SHP77 treated with DMSO at 0.1 percent for 48 hours (cell line): ENCODE results near the gene PLCE1.
"Not testable (repeated sequence)": the region's sequence is repeated elsewhere in the genome, so short reads cannot be mapped to it uniquely, and the experiment has no call there.

Experiments used
- DNase-seq: peaks from one replicate; lab custom pipeline; 2025; lab: John Stamatoyannopoulos, UW

Gene PLCE1

DNA sequence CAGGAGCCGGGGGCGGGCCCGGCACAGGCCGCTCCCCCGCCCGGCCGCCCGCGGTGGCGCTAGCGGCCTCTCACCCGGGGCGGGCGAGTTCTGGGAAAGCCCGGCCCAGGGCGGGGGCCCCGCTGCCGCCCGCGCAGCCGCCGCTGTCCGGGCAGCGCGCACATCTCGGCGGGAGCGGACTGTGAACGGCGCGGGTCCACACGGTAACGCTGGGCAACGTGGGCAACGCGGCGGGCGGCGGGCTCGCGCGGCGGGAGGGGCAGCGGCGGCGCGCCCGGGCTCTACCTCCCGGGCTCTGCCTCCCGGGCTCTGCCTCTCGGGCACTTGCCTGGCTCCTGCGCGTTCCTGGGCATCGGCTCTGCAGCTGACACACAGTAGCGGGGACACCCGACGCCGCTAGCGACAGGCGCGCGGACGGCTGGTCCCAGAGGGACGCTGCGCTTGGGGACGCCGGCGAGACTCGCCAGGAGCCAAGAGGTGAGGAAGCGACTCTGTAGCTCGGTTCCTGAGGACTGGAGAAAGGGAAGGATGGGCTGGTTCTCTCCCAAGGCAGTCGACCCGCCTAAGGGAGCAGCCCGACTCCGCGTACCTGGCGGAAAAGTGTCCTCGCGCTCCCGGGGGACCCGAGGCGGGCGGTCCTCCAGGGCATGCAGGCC is at the start of gene PLCE1:
TSS of gene PLCE1 (plus strand) at position 150 of the 656 bp plus-strand sequence. CDS start 37,116 bp downstream, outside the sequence.
- DNase-seq, result no peak

GRCh38 chr10:93945819-93946218 is 47.9 kb upstream of the PLCE1 start:
- DNase-seq, result no peak

GRCh38 chr10:93947055-93947454 is 46.7 kb upstream of the PLCE1 start:
- no peak for DNase-seq

DNA sequence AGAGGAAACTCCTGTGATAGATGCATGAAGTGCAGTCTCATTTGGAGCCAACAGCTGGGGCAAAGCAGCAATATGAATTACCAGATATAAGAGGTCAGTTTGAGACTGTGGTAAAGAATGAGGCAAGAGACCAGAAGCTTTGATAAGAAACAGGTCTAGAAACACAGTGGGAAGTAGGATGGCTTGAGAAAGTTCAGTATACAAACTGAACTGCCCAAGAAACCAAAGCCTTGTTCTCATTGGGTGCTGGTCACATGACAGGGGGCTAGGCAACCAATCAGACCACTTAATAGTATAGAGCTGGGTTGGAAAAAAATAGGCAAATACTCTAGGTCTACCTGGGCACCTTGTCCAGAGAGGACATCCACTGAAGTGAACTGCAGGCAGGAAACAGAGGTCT is 46.2 kb upstream of the PLCE1 start:
- no peak for DNase-seq

- DNase-seq, result no peak
Observed at GRCh38 chr10:93951905-93952304, 41.8 kb upstream of the PLCE1 start.

GRCh38 chr10:93954299-93954698 is 39.4 kb upstream of the PLCE1 start:
- no peak for DNase-seq

GRCh38 chr10:93954726-93955363 is 38.9 kb upstream of the PLCE1 start:
- DNase-seq, result no peak

DNA sequence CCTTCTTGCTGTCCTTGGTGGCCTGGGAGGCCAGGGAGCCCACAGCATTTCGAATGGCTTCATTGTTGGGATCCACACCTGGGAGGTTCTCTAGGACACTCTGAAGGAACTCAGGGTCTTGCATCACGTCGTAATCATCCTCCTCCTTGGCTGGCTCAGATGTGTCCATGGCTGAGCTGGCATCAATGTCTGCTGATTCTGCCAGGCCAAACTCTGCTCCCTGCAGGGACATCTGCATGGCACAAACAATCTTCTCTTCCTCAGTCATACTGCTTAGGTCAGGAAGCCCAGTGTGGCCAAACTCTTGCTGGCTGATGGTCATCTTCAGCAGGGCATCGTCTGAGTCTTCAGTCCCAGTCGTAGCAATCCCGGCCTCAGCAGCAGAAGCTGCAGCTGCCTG is 34.9 kb upstream of the PLCE1 start:
- DNase-seq, result no peak

- not testable (repeated sequence) for DNase-seq
Observed at GRCh38 chr10:93960988-93961387, 32.7 kb upstream of the PLCE1 start.

DNA sequence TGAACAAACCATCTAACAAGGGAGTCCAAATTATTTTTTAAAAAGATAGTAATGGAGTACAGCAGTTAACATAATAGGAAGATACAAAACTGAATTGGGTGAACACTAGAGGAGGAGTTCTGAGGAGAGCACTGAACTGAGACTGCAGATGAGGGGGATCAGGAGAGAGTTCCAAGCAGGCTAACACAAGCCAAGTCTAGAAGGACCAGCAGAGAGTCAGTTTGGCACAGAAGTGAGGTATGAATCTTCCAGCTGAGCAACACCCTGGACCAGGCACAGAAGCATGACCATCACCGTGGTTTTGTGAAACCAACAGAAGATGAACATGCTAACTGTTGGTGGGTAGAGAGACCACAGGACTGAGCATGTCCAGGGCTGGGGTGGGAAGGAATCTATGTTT is 30.8 kb upstream of the PLCE1 start:
- no peak for DNase-seq

DNA sequence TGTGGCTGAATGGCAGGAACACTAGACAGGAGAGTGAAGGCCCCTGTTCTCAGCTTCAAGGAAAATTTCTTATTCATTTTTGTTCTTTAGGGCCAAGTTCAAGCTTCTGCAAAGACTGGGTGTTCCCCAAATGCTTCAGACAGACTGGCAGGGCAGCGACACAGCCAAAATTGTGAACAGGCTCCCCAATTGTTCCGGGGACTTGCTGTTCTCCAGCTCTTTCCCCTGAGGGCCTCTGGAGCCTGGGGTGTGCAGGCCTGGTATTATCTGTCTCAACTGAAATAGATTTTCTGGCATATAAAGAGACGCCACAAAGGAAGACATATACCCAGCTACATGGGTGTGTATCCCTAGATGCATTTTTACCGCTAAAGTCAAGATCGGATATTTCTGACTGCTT is 30.3 kb upstream of the PLCE1 start:
- DNase-seq, result no peak

DNA sequence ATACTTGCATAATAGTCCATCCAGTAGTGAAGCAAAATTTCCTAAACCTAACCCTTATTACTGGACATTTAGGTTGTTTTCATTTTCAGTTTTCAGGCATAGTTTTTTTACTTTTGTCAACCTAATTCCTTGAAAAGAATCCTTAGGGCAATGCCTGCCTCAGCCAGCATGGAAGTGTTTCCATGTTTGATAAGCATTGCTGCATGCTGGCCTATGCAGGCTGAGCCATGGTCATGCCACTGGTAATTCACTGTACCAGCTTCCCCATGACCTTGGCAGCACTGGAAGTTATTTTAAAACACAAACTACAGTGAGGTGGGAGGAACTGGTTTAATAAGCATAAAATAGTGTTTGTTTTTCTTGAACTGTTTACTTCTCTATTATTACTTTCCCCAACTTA is 27.8 kb upstream of the PLCE1 start:
- no peak for DNase-seq

DNA sequence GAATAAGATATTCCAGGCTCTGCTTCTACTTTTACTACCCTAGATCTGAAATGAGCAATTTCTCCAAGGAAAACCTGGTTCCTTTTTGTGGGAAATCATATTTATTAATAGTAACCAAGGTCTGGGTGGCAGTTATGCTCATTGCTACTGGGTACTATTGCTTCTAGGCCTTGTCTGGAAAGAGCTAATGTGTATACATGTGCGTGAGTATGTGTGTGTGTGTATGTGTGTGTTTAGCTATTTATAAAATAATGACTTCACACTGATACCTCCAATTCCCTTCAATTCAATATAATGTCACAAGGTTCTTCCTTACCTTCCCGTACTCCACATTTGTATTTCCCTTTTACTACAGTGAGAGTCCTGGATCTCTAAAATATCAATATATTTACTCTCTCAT is 26.0 kb upstream of the PLCE1 start:
- DNase-seq, result no peak

DNA sequence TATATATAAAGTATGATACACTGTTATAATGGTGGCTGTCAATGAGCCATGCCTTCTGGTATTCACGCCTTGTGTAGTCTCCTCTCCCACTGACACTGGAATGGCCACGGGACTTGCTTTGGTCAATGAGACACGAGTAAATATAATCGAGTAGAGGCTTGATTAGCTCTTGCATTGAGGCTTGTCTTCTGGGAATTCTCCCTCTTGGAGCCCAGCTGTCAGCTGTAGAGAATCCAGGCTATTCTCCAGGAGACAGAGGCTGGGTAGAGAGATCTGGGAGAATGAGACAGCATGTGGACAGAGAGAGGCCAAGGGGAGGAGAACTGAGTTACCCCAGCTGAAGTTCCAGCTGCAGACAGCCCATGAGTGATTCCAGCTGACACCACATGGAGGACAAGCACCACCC is 25.2 kb upstream of the PLCE1 start:
- no peak for DNase-seq

GRCh38 chr10:93970433-93971010 is 23.2 kb upstream of the PLCE1 start:
- not testable (repeated sequence) for DNase-seq

- DNase-seq, result no peak
Observed at GRCh38 chr10:93973748-93974445, 19.8 kb upstream of the PLCE1 start.

DNA sequence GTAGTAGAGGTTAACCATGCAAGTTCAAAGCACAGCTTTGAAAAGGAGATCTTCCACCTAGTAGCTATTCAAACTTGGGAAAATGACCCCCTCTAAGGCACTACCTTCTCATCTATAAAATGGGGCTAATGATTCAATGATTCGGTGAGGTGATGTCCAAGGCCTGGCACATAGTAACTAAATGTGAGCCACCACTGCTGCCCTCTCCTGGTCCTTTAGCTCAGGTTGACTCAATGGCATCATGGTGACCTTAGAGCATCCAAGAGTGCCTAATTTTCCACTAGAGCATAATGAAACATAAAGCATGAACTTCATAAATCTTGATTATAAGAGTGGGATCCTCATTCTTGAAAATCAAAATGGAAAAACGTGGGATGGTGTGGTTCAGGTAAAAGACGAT is 16.3 kb upstream of the PLCE1 start:
- no peak for DNase-seq

- no peak for DNase-seq
Observed at GRCh38 chr10:93980486-93980885, 13.2 kb upstream of the PLCE1 start.

- DNase-seq, result no peak
Observed at GRCh38 chr10:93991114-93991513, 2.6 kb upstream of the PLCE1 start.

DNA sequence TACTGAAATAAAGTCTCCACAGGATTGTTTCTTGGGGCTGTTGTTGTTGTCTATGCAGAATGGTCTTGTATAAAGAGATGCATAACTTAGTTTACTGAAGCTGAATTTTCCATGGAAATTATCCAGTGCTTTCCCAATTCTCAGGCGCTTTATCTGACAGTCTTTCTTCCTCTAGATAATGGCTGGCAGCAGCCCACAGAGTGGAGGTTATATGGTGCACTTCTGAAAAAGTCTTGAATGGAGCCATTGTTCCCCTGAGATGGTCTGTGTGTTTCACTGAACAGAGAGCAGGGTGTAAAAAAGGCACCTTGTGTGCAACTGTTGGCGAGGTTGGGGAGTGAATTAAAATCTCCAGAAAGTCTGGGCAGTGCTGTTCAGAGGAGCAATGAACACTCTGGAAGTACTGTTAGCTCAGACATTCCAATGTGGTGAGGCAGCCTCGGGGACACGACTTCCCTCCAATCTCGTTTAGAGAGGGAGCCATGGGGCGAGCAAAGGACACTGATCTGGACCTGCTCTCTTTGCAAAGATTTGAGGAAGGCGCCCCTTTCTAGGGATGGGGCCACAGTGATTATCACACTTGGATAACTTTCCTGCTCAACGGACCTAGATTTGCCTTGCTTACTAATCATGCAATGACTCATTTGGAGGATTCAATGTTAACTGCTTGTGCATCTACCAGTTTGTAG is 2.0 kb upstream of the PLCE1 start:
- DNase-seq, result no peak

- no peak for DNase-seq
Observed at GRCh38 chr10:93992400-93993030, 1.2 kb upstream of the PLCE1 start.

- no peak for DNase-seq
Observed at GRCh38 chr10:93993414-93993781, 333 bp upstream of the PLCE1 start.
